CD14-positive monocyte (primary cell): Measurements from ENCODE around the gene AGFG2. TPM values are rescaled to one million over a fixed set of nuclear protein-coding genes. Genes with fewer than 3 reads are reported as not detected.

ENCODE experiments used
- DNase-seq, 3 donors: peaks; one replicate each; pipeline ENCODE4 v3.0.0-alpha.2; 2011 to 2022
- H2AFZ ChIP-seq: 2 replicates; pipeline ENCODE4 v1.6.0; 2012; ENCODE audit warnings: mild to moderate bottlenecking, low read depth, low read length, inconsistent platforms; ENCODE audit not compliant: insufficient read depth, poor library complexity, severe bottlenecking
- H3K27ac ChIP-seq, 2 donors: 1 replicate in 1 of 2; 2 replicates in 1 of 2; pipeline ENCODE4 v1.5.1; 2012 to 2013; ENCODE audit warnings: low read length in 2 of 2, control low read depth in 1 of 2, inconsistent platforms in 1 of 2, low read depth in 1 of 2, mild to moderate bottlenecking in 1 of 2
- H3K27me3 ChIP-seq, 2 donors: one replicate each; pipeline versions ENCODE4 v1.6.0 to v1.6.1; 2011 to 2013; ENCODE audit warnings: low read length in 2 of 2; ENCODE audit not compliant: control insufficient read depth in 2 of 2, insufficient read depth in 2 of 2
- H3K36me3 ChIP-seq, 2 donors: replicated peaks in 1 of 2; 1 replicate in 1 of 2; 2 replicates in 1 of 2; pipeline versions ENCODE4 v1.5.1 to v1.6.1; 2012 to 2013; ENCODE audit warnings: low read length in 2 of 2, control low read depth in 1 of 2, inconsistent platforms in 1 of 2, mild to moderate bottlenecking in 1 of 2; ENCODE audit not compliant: insufficient read depth in 2 of 2, control insufficient read depth in 1 of 2
- H3K4me1 ChIP-seq, 2 donors: 1 replicate in 1 of 2; 2 replicates in 1 of 2; pipeline versions ENCODE4 v1.5.1 to v1.6.1; 2012 to 2013; ENCODE audit warnings: low read length in 2 of 2, control low read depth in 1 of 2, inconsistent platforms in 1 of 2, mild to moderate bottlenecking in 1 of 2, moderate library complexity in 1 of 2; ENCODE audit not compliant: insufficient read depth in 2 of 2, control insufficient read depth in 1 of 2
- H3K4me2 ChIP-seq: replicated peaks from 2 replicates; pipeline ENCODE3; 2012; ENCODE audit warnings: low read length, moderate library complexity, mild to moderate bottlenecking; ENCODE audit not compliant: poor library complexity, severe bottlenecking; ENCODE audit errors: extremely low read depth
- H3K4me3 ChIP-seq, 3 experiments: fragments of 200-600 bp in 1 of 3; sonication (generic) in 1 of 3; replicated peaks in 1 of 3; 1 replicate in 2 of 3; 2 replicates in 1 of 3; pipeline ENCODE4 v1.5.1; 2011 to 2013; ENCODE audit warnings: low read length in 3 of 3, mild to moderate bottlenecking in 3 of 3, control low read depth in 2 of 3, low read depth in 2 of 3, inconsistent platforms in 1 of 3, moderate library complexity in 1 of 3
- H3K79me2 ChIP-seq: 2 replicates; pipeline ENCODE4 v1.6.0; 2012; ENCODE audit warnings: mild to moderate bottlenecking, control low read depth, inconsistent platforms, low read length, moderate library complexity; ENCODE audit not compliant: insufficient read depth
- H3K9ac ChIP-seq: 2 replicates; pipeline ENCODE4 v1.6.0; 2017; ENCODE audit warnings: low read length, mild to moderate bottlenecking; ENCODE audit not compliant: insufficient read depth, poor library complexity, severe bottlenecking
- H3K9me3 ChIP-seq, 2 donors: replicated peaks in 1 of 2; 1 replicate in 1 of 2; 2 replicates in 1 of 2; pipeline versions ENCODE4 v1.5.1 to v1.6.1; 2012 to 2013; ENCODE audit warnings: low read length in 2 of 2, control low read depth in 1 of 2; ENCODE audit not compliant: control insufficient read depth in 1 of 2, insufficient read depth in 1 of 2
- H4K20me1 ChIP-seq: 2 replicates; pipeline ENCODE4 v1.6.0; 2012; ENCODE audit warnings: mild to moderate bottlenecking, low read length, control low read depth, moderate library complexity; ENCODE audit not compliant: insufficient read depth
- H3K27ac Mint-ChIP-seq, 7 donors: one replicate each; pipeline ENCODE4 v1.8.0; 2020; ENCODE audit warnings: mild to moderate bottlenecking in 7 of 7, mixed read lengths in 7 of 7, moderate library complexity in 6 of 7, inconsistent platforms in 2 of 7
- H3K27me3 Mint-ChIP-seq, 3 donors: one replicate each; pipeline ENCODE4 v1.8.0; 2021 to 2022; ENCODE audit warnings: low read depth in 3 of 3, mild to moderate bottlenecking in 3 of 3, mixed read lengths in 3 of 3, moderate library complexity in 3 of 3, inconsistent platforms in 1 of 3
- H3K36me3 Mint-ChIP-seq, 2 donors: one replicate each; pipeline ENCODE4 v1.8.0; 2020; ENCODE audit warnings: mixed read lengths in 2 of 2, inconsistent platforms in 1 of 2, mild to moderate bottlenecking in 1 of 2
- H3K4me1 Mint-ChIP-seq: one replicate; pipeline ENCODE4 v1.8.0; 2020; ENCODE audit warnings: mild to moderate bottlenecking, mixed read lengths
- H3K4me3 Mint-ChIP-seq, 2 donors: one replicate each; pipeline ENCODE4 v1.8.0; 2020; ENCODE audit warnings: mild to moderate bottlenecking in 2 of 2, mixed read lengths in 2 of 2, moderate library complexity in 1 of 2
- H3K9me3 Mint-ChIP-seq, 7 donors: one replicate each; pipeline ENCODE4 v1.8.0; 2020 to 2022; ENCODE audit warnings: mixed read lengths in 7 of 7, mild to moderate bottlenecking in 6 of 7, moderate library complexity in 6 of 7, inconsistent platforms in 2 of 7
- WGBS: methylation state at CpG from one replicate; pipeline ENCODE4 v1.1.5; 2013; ENCODE audit warnings: missing lambda C conversion rate; ENCODE audit not compliant: insufficient coverage; 5-methylcytosine and 5-hydroxymethylcytosine counted together
- intact Hi-C, 2 donors: fragments of 100-400 bp; cut with micrococcal nuclease; formaldehyde crosslinking; loops; one replicate each; pipeline versions ENCODE4 v1.15.0 to v1.15.1; 2023
- polyA plus RNA-seq, 3 donors: library from polyadenylated mRNA; depleted of rRNA in 1 of 3; unstranded in 2 of 3; stranded (reverse) in 1 of 3; fragments of 300-500 nt in 2 of 3; fragments of >200 nt in 1 of 3; fragmentation: Illumina TruSeq in 2 of 3; gene quantifications; 1 replicate in 2 of 3; 2 replicates in 1 of 3; pipeline ENCODE4 v1.2.3, GENCODE V29; 2012 to 2021
- TF ChIP-seq, protein P1 (sequence below): fragments of 200-600 bp; IDR thresholded peaks from one replicate; pipeline ENCODE4 v1.8.0; 2022; ENCODE audit warnings: antibody characterized with exemption, mild to moderate bottlenecking

Gene AGFG2
- polyA plus RNA-seq, 3 donors: 1.3 to 1.8 (median 1.8) TPM

DNA sequence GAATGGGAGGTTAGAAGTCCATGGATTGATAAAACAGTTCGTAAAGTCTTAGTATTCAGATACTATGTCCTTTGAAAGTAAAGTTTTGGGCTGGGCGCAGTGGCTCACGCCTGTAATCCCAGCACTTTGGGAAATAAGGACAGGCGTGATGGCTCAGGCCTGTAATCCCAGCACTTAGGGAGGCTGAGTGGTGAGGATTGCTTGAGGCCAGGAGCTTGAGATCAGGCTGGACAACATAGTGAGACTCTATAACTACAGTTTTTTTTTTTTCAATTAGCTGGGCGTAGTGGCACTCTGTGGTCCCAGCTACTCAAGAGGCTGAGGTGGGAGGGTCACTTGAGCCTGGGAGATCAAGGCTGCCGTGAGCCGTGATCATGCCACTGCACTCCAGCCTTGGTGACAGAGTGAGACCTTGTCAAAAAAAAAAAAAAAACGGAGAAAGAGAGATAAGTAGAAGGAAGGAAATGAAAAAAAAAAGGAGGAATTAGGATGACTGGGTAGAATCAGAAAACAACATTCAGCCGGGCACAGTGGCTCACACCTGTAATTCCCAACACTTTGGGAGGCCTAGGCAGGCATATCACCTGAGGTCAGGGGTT is 25.7 kb upstream of the AGFG2 start:
- Mint-ChIP-seq H3K4me3 (no peak overlapping the region), H3K27me3 (peaks cover 2 to 5% (median 4%) of the 10 kb centered on the region in 3 donors), H3K36me3 (no peaks in the 10 kb centered on the region), H3K27ac (no peak overlapping the region), H3K4me1 (peaks cover 8% of the 10 kb centered on the region), H3K9me3 (peaks cover 0 to 2% (median 0%) of the 10 kb centered on the region in 7 donors)
- Histone ChIP-seq H3K27ac (no peak overlapping the region), H3K27me3 (no peaks in the 10 kb centered on the region), H3K79me2 (no peaks in the 10 kb centered on the region), H3K9ac (no peak overlapping the region), H3K9me3 (no peaks in the 10 kb centered on the region), H3K4me1 (peaks cover 3 to 4% of the 10 kb centered on the region in 2 donors), H4K20me1 (no peaks in the 10 kb centered on the region), H2AFZ (no peak overlapping the region), H3K36me3 (no peaks in the 10 kb centered on the region), H3K4me3 (no peak overlapping the region), H3K4me2 (no peak overlapping the region)
- intact Hi-C loops: loop anchor here in 1 of 2 donors (2.0 to 5.0 kb wide), 2 partner anchors 13 to 34 kb away; no protein-coding TSS in a partner anchor
- DNase-seq: no peak
- WGBS: 95% methylated on average over 7 of the region's 9 CpGs
- TF ChIP-seq, protein P1, sequence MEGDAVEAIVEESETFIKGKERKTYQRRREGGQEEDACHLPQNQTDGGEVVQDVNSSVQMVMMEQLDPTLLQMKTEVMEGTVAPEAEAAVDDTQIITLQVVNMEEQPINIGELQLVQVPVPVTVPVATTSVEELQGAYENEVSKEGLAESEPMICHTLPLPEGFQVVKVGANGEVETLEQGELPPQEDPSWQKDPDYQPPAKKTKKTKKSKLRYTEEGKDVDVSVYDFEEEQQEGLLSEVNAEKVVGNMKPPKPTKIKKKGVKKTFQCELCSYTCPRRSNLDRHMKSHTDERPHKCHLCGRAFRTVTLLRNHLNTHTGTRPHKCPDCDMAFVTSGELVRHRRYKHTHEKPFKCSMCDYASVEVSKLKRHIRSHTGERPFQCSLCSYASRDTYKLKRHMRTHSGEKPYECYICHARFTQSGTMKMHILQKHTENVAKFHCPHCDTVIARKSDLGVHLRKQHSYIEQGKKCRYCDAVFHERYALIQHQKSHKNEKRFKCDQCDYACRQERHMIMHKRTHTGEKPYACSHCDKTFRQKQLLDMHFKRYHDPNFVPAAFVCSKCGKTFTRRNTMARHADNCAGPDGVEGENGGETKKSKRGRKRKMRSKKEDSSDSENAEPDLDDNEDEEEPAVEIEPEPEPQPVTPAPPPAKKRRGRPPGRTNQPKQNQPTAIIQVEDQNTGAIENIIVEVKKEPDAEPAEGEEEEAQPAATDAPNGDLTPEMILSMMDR: no peak

DNA sequence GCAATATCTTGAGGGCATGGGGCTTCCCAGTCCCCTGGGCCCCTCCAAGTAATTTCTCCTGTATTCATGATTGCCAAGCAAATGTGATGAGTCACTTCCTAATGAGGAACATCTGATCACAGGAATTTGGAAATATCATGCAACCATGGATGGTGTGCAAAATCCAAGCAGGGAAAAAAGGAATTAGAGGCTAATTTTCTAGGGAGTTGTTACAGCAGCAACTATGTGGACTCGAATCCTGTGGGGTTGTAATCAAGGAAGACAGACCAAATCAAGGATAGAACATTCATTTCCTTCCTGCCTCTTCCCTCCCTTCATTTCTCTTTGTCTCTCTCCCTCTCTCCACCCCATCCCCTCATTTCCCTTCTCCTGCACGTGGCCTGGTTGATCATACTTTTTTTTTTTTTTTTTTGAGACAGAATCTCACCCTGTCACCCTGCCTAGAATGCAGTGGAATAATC is 23.9 kb upstream of the AGFG2 start:
- peaks cover 3 to 4% of the 10 kb centered on the region in 2 donors for H3K4me1 ChIP-seq
- intact Hi-C loops: no loop called here
- Mint-ChIP-seq H3K4me3 (no peak overlapping the region), H3K4me1 (peaks cover 8% of the 10 kb centered on the region), H3K36me3 (no peaks in the 10 kb centered on the region), H3K27me3 (peaks cover 0 to 5% (median 4%) of the 10 kb centered on the region in 3 donors), H3K27ac (peak overlapping the region in 2 of 7 donors; percentile 25 to 35), H3K9me3 (peaks cover 0 to 4% (median 0%) of the 10 kb centered on the region in 7 donors)
- H3K9me3 ChIP-seq: no peaks in the 10 kb centered on the region
- H3K4me2 ChIP-seq: no peak overlapping the region
- no peaks in the 10 kb centered on the region for H3K27me3 ChIP-seq
- H2AFZ ChIP-seq: no peak overlapping the region
- peak in 1 of 3 donors; percentile 33 for DNase-seq
- no peaks in the 10 kb centered on the region for H3K79me2 ChIP-seq
- H3K9ac ChIP-seq: no peak overlapping the region
- no peak overlapping the region for H3K4me3 ChIP-seq
- H4K20me1 ChIP-seq: no peaks in the 10 kb centered on the region
- 18% methylated on average over 1 of the region's 2 CpGs for WGBS
- TF ChIP-seq, protein P1: no peak
- H3K27ac ChIP-seq: no peak overlapping the region
- no peaks in the 10 kb centered on the region for H3K36me3 ChIP-seq
